DND-41 (cell line): ENCODE measurements around the gene RAB14.

Experiments
- ATAC-seq: fragments of 200-7000 bp; cut with Tn5 transposase; 3 replicates; pipeline ENCODE4 v1.9.1; 2021; ENCODE audit warnings: low read depth; ENCODE audit not compliant: insufficient read depth
- DNase-seq: peaks from one replicate; pipeline ENCODE4 v3.0.0-alpha.2; 2020
- H2AFZ ChIP-seq: 2 replicates; pipeline ENCODE4 v1.6.0; 2012; ENCODE audit warnings: low read depth, low read length
- H3K27ac ChIP-seq: 2 replicates; pipeline ENCODE4 v1.5.1; 2012; ENCODE audit warnings: low read length, inconsistent platforms
- H3K27me3 ChIP-seq: fragments of 200-600 bp; sonication (generic); 2 replicates; pipeline ENCODE4 v1.6.0; 2012; ENCODE audit warnings: low read length, mild to moderate bottlenecking, inconsistent platforms; ENCODE audit not compliant: insufficient read depth, poor library complexity
- H3K36me3 ChIP-seq: 2 replicates; pipeline ENCODE4 v1.5.1; 2012; ENCODE audit warnings: low read length, inconsistent platforms; ENCODE audit not compliant: insufficient read depth
- H3K4me1 ChIP-seq: 2 replicates; pipeline ENCODE4 v1.5.1; 2012; ENCODE audit warnings: mild to moderate bottlenecking, low read length; ENCODE audit not compliant: insufficient read depth
- H3K4me2 ChIP-seq: 2 replicates; pipeline ENCODE4 v1.6.0; 2012; ENCODE audit warnings: mild to moderate bottlenecking, moderate library complexity, low read length, inconsistent platforms; ENCODE audit not compliant: insufficient read depth
- H3K4me3 ChIP-seq, 2 experiments: fragments of 200-600 bp in 1 of 2; shearing (Covaris generic) in 1 of 2; 2 replicates each; pipeline ENCODE4 v1.5.1; 2012 to 2016; ENCODE audit warnings: inconsistent platforms in 2 of 2, low read length in 2 of 2, mild to moderate bottlenecking in 2 of 2, low read depth in 1 of 2, moderate library complexity in 1 of 2
- H3K79me2 ChIP-seq: 2 replicates; pipeline ENCODE4 v1.6.0; 2012; ENCODE audit warnings: low read length, inconsistent platforms; ENCODE audit not compliant: insufficient read depth
- H3K9ac ChIP-seq: 2 replicates; pipeline ENCODE4 v1.6.0; 2012; ENCODE audit warnings: low read depth, mild to moderate bottlenecking, inconsistent platforms, low read length, moderate library complexity
- H3K9me3 ChIP-seq: 2 replicates; pipeline ENCODE4 v1.5.1; 2012; ENCODE audit warnings: low read length, moderate library complexity, mild to moderate bottlenecking, inconsistent platforms; ENCODE audit not compliant: insufficient read depth, severe bottlenecking
- H4K20me1 ChIP-seq: 2 replicates; pipeline ENCODE4 v1.6.0; 2012; ENCODE audit warnings: low read length; ENCODE audit not compliant: insufficient read depth
- CTCF ChIP-seq: IDR thresholded peaks from 2 replicates; pipeline ENCODE4 v1.5.1; 2012; ENCODE audit warnings: borderline replicate concordance, low read length, moderate library complexity, mild to moderate bottlenecking; ENCODE audit not compliant: poor library complexity, severe bottlenecking; ENCODE audit errors: extremely low read depth
- EZH2 ChIP-seq: IDR thresholded peaks from 3 replicates; pipeline ENCODE4 v1.6.1; 2012; ENCODE audit warnings: borderline replicate concordance, low read depth, mild to moderate bottlenecking, moderate library complexity, low read length, inconsistent platforms; ENCODE audit not compliant: severe bottlenecking

RAB14 gene

GRCh38 chr9:121239851-121240250, 38.2 kb upstream of the RAB14 start:
- TF ChIP-seq CTCF (no peak), EZH2 (no peak)
- no peak overlapping the region for H3K4me2 ChIP-seq
- H3K4me3 ChIP-seq: no peak overlapping the region
- H3K4me1 ChIP-seq: no peaks in the 10 kb centered on the region
- no peaks in the 10 kb centered on the region for H4K20me1 ChIP-seq
- H3K27me3 ChIP-seq: no peaks in the 10 kb centered on the region
- no peaks in the 10 kb centered on the region for H3K36me3 ChIP-seq
- no peak overlapping the region for H2AFZ ChIP-seq
- no peaks in the 10 kb centered on the region for H3K9me3 ChIP-seq
- no peak for ATAC-seq
- DNase-seq: no peak
- H3K9ac ChIP-seq: no peak overlapping the region
- H3K79me2 ChIP-seq: no peaks in the 10 kb centered on the region
- H3K27ac ChIP-seq: no peak overlapping the region

- TF ChIP-seq CTCF (no peak), EZH2 (no peak)
- H4K20me1 ChIP-seq: no peaks in the 10 kb centered on the region
- no peak for ATAC-seq
- no peaks in the 10 kb centered on the region for H3K4me1 ChIP-seq
- H3K4me2 ChIP-seq: no peak overlapping the region
- H3K36me3 ChIP-seq: no peaks in the 10 kb centered on the region
- H3K9ac ChIP-seq: no peak overlapping the region
- H3K9me3 ChIP-seq: no peaks in the 10 kb centered on the region
- no peak for DNase-seq
- H3K79me2 ChIP-seq: no peaks in the 10 kb centered on the region
- no peak overlapping the region for H3K27ac ChIP-seq
- H2AFZ ChIP-seq: no peak overlapping the region
- H3K4me3 ChIP-seq: no peak overlapping the region
- H3K27me3 ChIP-seq: no peaks in the 10 kb centered on the region
Observed at GRCh38 chr9:121239071-121239470, 37.4 kb upstream of the RAB14 start.

GRCh38 chr9:121237916-121238315, 36.2 kb upstream of the RAB14 start:
- TF ChIP-seq EZH2: no peak
- TF ChIP-seq CTCF: no peak
- Histone ChIP-seq H3K27me3 (no peaks in the 10 kb centered on the region), H4K20me1 (no peaks in the 10 kb centered on the region), H3K27ac (no peak overlapping the region), H3K9me3 (no peaks in the 10 kb centered on the region), H3K4me1 (no peaks in the 10 kb centered on the region), H3K36me3 (no peaks in the 10 kb centered on the region), H2AFZ (no peak overlapping the region), H3K4me2 (no peak overlapping the region), H3K9ac (no peak overlapping the region), H3K4me3 (no peak overlapping the region), H3K79me2 (no peaks in the 10 kb centered on the region)
- DNase-seq (no peak), ATAC-seq (no peak)

GRCh38 chr9:121235512-121235911, 33.8 kb upstream of the RAB14 start:
- Histone ChIP-seq H3K36me3 (no peaks in the 10 kb centered on the region), H3K79me2 (no peaks in the 10 kb centered on the region), H3K9me3 (no peaks in the 10 kb centered on the region), H3K27me3 (no peaks in the 10 kb centered on the region), H4K20me1 (no peaks in the 10 kb centered on the region), H3K4me2 (no peak overlapping the region), H3K4me1 (no peaks in the 10 kb centered on the region), H3K9ac (no peak overlapping the region), H2AFZ (no peak overlapping the region), H3K4me3 (no peak overlapping the region), H3K27ac (no peak overlapping the region)
- ATAC-seq: no peak
- no peak for TF ChIP-seq CTCF
- no peak for TF ChIP-seq EZH2
- no peak for DNase-seq
